HG03159 (cell line): ENCODE measurements around the gene UBE3C.
"Not testable (repeated sequence)": the region's sequence is repeated elsewhere in the genome, so short reads cannot be mapped to it uniquely, and the experiment has no call there.

Experiments used
- ATAC-seq: cut with Tn5 transposase; IDR thresholded peaks from one replicate; pipeline ENCODE4 v1.9.1; 2021; ENCODE audit warnings: mild to moderate bottlenecking, moderate library complexity; ENCODE audit not compliant: unreplicated experiment

The UBE3C gene

GRCh38 chr7:157269341-157270059, 130.8 kb downstream of the UBE3C start:
- no peak for ATAC-seq

DNA sequence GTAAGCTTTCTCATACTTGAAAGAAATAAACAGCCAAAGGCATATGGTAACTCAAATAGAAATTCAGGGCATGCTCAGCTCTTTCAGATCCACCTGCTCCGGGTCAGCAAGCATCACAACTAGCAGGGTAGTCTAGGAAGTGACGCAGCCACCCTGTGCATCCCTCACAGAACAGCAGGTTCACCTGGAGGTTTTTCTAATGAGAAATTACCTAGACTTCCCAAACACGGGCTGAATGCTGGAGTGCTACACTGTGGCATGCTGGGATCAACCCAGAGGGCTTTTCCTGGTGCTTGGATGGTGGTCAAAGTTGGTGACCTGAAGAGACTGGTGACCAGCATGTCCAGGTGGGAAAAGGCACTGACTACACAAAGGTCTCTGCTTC, 131.3 kb downstream of the UBE3C start:
- ATAC-seq = no peak

DNA sequence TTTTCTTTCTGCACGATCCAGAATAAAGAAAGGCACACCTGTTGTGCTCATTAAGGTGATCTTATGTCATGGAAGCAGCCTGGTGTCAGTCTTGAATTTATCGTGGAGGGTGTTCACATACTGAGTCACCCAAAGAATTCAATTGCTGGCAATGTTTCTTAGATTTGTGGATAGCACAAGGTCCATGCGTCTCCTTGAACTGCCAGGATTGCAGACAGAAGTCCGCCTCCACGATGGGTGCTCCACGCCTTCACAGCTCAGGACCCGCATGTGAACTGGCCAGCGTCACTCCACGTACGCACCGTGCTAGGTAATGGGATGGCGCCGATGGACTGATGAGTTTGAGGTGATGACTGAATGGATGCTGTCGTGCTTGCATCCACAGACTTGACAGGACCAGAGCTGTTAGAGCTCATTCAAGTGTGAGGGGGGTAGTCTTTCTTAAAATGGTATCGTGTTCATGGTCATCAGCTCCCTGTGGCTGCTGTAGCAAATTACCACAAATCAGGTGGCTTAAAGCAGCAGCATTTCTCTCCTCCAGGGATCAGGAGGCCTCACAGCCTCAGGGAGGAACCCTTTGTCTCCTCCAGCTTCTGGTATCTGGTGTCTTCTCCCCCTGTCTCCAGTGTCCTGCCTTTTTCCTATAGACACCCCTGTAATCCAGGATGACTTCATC, 132.7 kb downstream of the UBE3C start:
- no peak for ATAC-seq

- ATAC-seq = no peak
Measured at GRCh38 chr7:157271991-157272324, 133.2 kb downstream of the UBE3C start.

DNA sequence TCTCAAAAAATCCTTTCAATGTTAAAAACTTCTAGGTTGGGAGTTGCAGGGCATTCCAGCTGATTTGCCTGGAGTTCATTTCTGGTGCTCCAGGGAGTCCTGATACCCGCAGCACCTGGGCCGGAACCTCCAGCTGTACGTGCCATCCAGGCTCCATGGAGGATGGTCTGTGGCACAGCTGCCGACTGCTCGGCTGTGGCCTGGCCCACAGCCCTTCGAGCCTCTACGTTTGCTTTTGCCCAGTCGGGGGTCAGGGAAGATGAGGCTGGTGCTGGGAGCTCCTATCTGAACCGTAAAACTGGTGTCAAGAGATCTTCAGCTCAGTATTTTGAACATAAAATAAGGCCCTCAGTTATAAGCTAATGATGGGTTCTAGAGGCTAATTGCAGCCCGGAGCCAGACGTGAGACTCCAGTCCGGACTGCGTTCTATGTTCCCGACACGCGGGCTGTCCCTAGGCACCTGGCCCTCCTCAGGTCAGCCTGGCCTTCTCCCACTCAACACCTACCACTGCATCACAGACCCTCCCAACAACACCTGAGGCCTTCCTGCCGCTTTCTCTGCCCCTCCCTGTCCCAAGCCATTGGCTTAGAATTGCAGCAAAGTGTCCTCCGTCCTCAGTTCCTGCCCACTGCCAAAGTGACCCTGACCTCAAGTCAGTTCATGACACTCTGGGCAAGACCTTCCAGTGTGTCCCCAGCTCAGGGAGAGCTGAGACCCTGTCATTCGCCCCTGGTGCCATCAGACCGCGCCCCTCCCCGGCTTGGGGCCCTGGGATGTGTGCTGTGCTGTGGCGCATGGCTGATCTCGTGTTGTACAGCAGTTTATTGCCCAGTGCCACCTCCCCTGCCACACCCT, 133.9 kb downstream of the UBE3C start:
- no peak for ATAC-seq

DNA sequence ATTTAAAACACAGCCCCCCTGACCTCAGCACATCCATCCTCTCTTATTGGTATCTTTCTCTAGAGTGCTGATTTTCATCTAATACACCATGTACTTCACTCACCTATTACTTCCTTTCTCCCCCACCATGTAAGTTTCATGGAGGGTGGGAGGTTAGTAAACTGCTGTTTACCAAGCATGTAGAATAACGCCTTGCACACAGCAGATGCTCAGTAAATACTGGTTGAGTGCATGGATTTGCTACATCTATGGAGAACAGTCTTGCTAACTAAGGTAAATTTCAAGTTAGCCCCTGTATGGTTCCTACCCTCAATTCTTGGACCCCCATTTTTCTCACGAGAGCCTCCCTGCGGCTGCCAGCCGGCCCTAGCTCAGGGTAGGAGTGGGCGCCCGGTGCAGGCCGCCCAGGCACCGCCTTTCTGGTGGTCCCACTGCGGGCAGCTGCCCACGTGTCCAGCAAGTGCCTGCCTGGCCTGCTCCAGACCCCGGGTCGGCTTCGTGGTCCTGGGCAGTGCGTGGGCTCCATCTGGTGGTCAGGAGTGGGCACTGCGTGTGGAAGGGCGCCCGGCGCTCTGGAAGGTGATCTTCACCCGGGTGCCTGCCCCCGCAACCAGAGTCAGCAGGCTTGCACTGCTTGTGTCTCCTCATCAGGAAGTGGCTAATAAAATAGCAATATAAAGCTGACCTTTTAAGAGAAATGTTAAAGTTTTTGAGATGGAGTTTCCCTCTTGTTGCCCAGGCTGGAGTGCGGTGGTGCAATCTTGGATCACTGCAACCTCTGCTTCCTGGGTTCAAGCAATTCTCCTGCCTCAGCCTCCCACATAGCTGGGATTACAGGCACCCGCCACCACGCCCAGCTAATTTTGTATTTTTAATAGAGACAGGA, 134.7 kb downstream of the UBE3C start:
- ATAC-seq = peak; percentile 73

DNA sequence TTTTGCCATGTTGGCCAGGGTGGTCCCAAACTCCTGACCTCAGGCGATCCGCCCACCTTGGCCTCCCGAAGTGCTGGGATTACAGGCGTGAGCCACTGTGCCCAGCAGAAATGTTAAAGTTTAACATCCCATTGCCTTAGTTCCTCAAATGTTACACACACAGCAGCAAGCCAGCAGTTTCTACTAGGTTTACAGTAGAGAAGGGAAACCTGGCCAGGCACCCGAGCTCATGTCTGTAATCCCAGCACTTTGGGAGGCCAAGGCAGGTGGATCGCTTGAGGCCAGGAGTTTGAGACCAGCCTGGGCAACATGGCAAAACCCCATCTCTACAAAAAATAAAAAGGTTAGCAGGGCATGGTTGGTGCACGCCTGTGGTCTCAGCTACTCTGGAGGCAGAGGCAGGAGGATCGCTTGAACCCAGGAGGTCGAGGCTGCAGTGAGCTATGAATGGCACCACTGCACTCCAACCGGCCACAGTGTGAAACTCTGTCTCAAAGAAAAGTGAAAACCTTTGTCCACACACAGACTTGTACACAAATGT, 135.4 kb downstream of the UBE3C start:
- ATAC-seq = not testable (repeated sequence)

DNA sequence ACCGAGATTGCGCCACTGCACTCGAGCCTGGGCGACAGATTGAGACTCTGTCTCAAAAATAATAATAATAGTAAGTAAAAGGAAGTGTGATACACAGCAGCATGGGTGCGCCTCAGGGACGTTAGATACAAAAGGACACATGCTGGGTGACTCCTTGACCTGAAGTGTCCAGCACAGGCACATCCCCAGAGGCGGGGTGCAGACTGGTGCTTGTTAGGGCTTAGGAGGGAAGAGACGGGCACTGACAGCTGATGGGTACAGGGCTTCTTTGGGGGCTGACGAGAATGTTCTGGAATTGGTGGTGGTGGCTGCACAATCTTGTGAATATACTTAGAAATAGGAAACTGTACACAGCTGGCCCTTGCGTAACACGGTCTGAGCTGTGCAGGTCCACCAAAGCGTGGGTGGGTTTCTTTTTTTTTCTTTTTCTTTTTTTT, 136.3 kb downstream of the UBE3C start:
- no peak for ATAC-seq

DNA sequence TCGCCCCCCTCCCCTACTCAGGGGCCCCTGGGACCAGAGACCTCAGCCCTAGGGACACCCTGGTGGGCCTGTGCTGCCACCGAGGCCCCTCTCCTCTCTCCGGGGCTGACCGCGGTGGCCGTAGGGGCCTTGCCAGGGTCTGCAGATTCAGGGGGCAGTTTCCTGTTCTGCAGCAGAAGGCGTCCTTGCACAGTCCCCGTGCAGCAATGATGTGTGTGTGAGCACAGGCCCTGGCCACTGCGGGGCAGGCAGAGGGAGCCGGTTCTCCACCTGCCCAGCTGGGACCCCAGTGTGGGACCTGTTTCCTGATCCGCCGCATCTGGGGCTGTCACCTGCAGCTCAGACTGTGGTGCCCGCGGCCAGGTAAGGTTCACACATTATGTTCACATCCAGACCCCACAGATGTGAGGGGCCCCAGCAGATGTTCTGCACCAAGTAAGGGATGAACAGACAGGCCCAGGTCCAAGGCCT, 137.4 kb downstream of the UBE3C start:
- ATAC-seq = no peak

- ATAC-seq = no peak
Measured at GRCh38 chr7:157276731-157277562, 138.2 kb downstream of the UBE3C start.

- not testable (repeated sequence) for ATAC-seq
Measured at GRCh38 chr7:157277568-157277967, 138.8 kb downstream of the UBE3C start.

DNA sequence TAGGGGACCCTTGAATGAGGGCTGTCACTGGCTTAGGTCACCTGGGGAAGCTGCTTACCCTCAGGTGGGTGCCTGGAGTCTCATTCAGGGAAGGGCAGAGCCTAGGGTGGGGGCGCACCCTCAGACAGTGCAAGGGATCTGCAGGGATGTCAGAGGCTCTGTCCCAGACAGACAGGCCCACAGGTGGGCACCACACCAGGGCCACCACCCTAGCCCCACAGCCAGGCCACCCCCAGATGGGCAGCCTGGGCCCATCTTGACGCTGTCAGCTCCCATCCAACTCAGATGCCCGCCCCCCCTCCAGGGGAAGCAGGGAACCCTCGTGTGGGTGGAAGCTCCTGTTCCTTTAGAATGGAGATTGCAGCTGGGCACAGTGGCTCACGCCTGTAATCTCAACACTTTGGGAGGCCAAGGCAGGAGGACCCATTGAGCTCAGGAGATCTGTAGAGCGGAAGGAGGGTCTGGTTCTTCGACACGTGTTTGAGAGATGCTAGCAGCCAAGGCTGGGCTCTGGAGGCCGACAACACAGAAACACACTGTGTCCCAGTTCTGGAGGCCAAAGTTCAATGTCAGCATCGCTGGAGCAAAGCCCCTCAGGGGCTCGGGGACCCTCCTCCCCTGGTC, 139.6 kb downstream of the UBE3C start:
- ATAC-seq = no peak

- ATAC-seq = no peak
Measured at GRCh38 chr7:157278791-157279724, 140.3 kb downstream of the UBE3C start.

DNA sequence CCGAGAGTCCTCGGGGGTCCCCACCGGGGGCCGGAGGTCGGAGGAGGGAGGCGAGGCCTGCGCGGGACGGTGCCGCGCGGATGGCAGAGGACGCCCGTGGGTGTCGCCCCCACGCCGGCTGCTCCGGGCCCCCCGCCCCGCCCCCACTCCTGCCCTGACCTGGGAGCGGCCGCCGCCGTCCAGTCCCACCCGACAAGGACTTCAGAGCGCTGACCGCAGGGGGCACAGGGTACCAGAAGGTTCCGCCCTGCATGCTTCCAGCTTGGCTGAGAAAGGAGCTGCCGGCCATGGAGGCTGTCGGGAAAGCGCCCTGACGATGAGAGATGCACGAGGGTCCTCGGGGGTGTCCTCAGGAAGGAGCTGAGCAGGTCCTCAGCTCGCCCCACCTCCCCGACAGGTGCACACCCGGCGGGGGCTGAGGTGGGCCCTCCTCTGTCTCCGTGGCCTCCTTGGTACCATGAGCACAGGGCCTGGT, 141.1 kb downstream of the UBE3C start:
- no peak for ATAC-seq

DNA sequence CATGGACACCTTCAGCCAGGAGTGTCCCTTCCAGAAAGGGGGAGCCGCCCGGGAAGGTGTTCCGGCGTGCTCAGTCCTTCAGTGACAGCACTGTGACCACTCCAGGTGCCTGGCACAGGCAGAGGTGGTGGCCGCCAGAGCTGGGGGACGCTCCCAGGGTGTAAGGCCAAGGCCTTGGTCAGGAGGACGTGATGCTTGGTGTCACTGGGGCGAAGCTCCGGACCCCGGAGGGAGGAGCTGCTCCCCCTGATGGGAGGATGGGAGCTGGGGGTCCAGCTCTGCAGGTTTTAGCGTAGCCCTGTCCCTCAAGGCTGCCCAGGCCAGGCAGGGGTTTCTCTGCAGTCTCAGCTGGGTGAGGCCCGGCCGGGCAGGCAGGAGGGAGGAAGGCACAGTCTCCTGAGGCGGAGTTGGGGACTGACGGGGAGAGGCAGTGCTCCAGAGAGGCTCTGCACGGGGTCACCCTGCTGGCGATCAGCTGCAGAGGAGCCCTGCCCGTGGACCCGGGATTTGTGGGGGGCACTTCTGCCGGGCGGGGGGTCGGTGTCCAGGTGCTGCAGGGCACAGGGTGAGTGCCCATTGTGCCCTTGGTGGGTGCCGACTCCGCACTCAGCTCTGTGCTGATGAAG, 141.6 kb downstream of the UBE3C start:
- ATAC-seq = no peak

DNA sequence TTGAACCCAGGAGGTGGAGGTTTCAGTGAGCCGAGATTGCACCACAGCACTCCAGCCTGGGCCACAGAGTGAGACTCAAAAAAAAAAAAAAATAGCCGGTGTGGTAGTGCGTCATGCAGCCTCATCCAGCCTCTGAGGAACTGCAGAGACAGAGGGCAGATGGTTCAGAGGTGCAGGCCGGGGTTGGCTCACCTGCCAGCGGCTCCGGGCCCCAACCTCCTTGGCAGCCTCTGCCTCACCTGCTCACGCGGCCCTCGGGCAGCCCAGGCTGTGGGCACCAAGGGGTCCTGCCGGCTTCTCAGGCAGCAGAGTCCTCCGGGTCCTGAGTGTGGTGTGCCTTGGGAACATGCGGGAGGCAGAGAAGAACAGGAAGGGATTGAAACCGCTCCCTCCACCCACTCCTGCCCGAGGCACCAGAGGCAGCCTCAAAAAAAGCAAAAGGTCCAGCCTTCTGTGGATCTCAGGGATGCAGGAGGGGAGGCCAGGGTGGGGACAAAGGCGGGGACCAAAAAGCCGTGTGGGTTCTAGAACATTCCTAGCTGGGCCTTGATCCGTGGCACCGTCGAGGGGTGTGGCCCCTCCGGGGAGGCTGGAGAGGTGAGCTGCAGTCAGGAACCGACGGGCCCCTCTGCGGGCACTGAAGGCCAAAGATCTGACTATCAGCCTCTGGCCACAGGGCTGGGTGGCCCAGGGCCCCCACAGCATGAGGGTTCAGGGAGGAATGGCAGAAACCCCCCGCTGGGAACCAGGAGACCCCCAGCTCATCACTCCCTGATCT, 142.7 kb downstream of the UBE3C start:
- no peak for ATAC-seq
